PC-9 (cell line): ENCODE measurements around the gene SRP68.
A peak's percentile ranks its signal among the peaks of the same experiment; 100 is the strongest.

Experiments
- EZH2 ChIP-seq: fragments of 200-600 bp; sonication (generic); IDR thresholded peaks from 2 replicates; pipeline ENCODE4 v1.8.0; 2017; ENCODE audit warnings: antibody characterized with exemption, low read depth
- TF ChIP-seq, protein P1 (sequence below): fragments of 200-600 bp; sonication (generic); conservative IDR thresholded peaks from 2 replicates; pipeline ENCODE4 v1.6.1; 2017; ENCODE audit warnings: mixed run types, antibody characterized with exemption, mild to moderate bottlenecking, moderate library complexity

DNA sequence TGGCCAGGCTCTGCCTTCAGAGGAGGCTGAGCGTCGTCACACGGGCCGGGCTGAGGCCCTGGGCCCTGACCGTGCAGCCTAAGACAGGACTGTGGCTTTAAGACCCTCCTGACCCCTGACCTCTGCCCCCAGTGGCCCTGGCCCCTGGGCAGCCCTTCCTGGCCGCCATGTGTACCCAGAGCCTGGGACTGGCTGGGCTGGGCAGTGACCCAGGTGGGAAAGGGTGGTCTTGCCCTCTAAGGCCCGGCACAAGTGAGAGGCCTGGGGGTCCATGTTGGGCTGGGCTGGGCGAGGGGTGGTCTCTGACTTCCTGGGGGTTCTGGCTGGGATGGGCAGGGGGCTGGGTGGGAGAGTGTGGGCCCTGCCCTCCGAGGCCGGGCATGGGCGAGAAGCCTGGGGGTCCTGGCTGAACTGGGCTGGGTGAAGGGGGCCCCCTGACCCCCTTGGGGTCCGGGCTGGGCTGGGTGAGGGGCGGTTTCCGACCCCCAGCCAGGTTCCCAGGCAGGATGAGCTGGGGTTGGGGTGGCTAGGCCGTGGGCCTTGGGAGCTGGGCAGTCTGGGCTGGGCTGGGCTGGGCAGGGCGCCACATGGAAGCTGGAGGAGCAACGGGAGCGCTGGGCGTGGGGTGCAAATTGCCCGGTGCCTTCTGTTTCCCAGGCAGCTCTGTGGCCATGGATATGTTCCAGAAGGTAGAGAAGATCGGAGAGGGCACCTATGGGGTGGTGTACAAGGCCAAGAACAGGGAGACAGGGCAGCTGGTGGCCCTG is 71.4 kb downstream of the SRP68 start, which contains the start of gene CDK3:
- TF ChIP-seq, protein P1, sequence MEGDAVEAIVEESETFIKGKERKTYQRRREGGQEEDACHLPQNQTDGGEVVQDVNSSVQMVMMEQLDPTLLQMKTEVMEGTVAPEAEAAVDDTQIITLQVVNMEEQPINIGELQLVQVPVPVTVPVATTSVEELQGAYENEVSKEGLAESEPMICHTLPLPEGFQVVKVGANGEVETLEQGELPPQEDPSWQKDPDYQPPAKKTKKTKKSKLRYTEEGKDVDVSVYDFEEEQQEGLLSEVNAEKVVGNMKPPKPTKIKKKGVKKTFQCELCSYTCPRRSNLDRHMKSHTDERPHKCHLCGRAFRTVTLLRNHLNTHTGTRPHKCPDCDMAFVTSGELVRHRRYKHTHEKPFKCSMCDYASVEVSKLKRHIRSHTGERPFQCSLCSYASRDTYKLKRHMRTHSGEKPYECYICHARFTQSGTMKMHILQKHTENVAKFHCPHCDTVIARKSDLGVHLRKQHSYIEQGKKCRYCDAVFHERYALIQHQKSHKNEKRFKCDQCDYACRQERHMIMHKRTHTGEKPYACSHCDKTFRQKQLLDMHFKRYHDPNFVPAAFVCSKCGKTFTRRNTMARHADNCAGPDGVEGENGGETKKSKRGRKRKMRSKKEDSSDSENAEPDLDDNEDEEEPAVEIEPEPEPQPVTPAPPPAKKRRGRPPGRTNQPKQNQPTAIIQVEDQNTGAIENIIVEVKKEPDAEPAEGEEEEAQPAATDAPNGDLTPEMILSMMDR = peak; percentile 63
- no peak for TF ChIP-seq EZH2
